Activated CD4-positive, alpha-beta T cell treated with anti-CD3 and anti-CD28 coated beads, Interleukin-2, amount 50 U/mL, for 48 hours (primary cell): ENCODE results near the gene UGT2B10.

Source experiments
- DNase-seq, 2 experiments: peaks; one replicate each; pipeline ENCODE4 v3.0.0-alpha.2; 2020

Gene UGT2B10

GRCh38 chr4:68871809-68872642 is 56.2 kb downstream of the UGT2B10 start:
- DNase-seq: no peak

- DNase-seq: no peak
These were observed 57.1 kb downstream of the UGT2B10 start for GRCh38 chr4:68872643-68873502.

GRCh38 chr4:68874507-68874906 is 58.7 kb downstream of the UGT2B10 start:
- DNase-seq: no peak

- DNase-seq: no peak
These were observed 61.8 kb downstream of the UGT2B10 start for GRCh38 chr4:68877555-68877954.

GRCh38 chr4:68878048-68878447 is 62.3 kb downstream of the UGT2B10 start:
- no peak for DNase-seq
